ENCODE data around the gene TAS2R42.
A peak's percentile ranks its signal among the peaks of the same experiment; 100 is the strongest.

Gene TAS2R42, protein sequence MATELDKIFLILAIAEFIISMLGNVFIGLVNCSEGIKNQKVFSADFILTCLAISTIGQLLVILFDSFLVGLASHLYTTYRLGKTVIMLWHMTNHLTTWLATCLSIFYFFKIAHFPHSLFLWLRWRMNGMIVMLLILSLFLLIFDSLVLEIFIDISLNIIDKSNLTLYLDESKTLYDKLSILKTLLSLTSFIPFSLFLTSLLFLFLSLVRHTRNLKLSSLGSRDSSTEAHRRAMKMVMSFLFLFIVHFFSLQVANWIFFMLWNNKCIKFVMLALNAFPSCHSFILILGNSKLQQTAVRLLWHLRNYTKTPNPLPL

DNA sequence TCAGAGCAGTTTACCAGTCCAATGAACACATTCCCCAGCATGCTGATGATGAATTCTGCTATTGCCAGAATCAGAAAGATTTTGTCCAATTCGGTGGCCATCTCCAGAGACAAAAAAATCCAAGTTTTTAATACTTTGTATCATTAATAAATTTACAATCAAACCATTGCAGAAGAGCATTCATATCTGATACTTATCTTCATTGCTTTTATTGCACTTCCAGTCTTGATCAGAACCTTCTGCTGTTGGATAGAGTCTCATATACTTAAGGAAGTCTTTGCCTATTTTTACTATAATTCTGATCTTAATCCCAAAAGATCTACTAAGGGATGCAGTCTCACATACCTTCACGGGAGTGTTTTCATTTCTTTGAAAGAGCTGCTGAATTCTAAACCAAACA, at the start of gene TAS2R42:
TAS2R42 (minus strand) TSS at position 101 of the 400 bp plus-strand sequence; CDS start at position 101, 0 bp downstream.
- H3K36me3 ChIP-seq (ENCODE audit: control insufficient read depth, insufficient read depth, low read length): no peaks in the 10 kb centered on the region
- no peaks in the 10 kb centered on the region for H3K4me1 ChIP-seq (ENCODE audit: control insufficient read depth, insufficient read depth, low read length)
- no peaks in the 10 kb centered on the region for H3K27me3 ChIP-seq (ENCODE audit: control insufficient read depth, insufficient read depth, low read length)

DNA sequence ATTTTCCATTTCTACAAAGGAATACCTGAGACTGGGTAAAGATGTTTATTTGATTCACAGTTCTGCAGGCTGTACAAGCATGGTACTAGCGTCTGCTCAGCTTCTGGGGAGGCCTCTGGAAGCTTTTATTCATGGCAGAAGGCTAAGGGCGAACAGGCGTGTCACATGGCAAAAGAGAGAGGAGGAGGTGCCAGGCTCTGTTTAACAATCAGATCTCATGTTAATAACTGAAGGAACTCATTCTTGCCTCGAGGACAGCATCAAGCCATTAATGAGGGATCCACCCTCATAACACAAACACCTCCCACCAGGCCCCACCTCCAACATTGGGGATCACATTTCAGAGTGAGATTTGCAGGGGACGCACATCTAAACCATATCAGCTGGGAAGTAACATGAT, 46.8 kb upstream of the TAS2R42 start:
- H3K36me3 ChIP-seq (ENCODE audit: control insufficient read depth, insufficient read depth, low read length): no peaks in the 10 kb centered on the region
- H3K4me1 ChIP-seq (ENCODE audit: control insufficient read depth, insufficient read depth, low read length): no peaks in the 10 kb centered on the region
- H3K9me3 ChIP-seq (ENCODE audit: control insufficient read depth, insufficient read depth, low read length): no peaks in the 10 kb centered on the region
- no peaks in the 10 kb centered on the region for H3K27me3 ChIP-seq (ENCODE audit: control insufficient read depth, insufficient read depth, low read length)
- no peak overlapping the region for H3K9ac ChIP-seq (ENCODE audit: low read depth, low read length)
- no peak overlapping the region for H3K4me3 ChIP-seq (ENCODE audit: low read depth, low read length)

More for the DNA sequence above, at the start of gene TAS2R42:
- H3K9ac ChIP-seq (ENCODE audit: low read depth, low read length): no peak within 1 kb of the TSS
- no peak within 1 kb of the TSS for H3K4me3 ChIP-seq (ENCODE audit: low read depth, low read length)
- no peaks in the 10 kb centered on the region for H3K9me3 ChIP-seq (ENCODE audit: control insufficient read depth, insufficient read depth, low read length)

DNA sequence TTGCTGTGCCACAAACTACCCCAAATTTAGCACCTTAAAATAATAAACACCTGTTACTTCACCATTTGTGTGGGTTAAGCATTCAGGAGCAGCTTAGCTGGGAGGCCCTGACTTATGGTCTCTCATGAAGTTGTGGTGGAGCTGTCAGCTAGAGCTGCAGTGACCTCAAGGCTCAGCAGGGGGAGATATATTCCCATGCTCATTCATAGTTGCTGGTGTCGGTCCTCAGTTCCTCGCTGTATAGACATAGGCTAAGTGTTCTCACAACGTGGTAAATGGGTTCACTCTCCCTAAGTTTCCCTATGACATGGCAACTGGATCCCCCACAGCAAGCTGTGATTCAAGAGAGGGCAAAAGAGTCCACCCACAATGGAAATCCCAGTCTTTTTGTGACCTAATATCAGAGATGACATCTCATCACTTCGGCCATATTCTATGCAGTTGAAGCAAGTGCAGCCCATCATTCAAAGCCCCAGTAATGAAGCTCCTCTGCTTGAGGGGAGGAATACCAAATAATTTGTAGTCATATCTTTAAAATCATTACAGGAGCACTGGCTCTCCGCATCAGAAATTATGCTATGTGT, 41.7 kb upstream of the TAS2R42 start:
- Histone ChIP-seq H3K27me3 (ENCODE audit: control insufficient read depth, insufficient read depth, low read length) (no peaks in the 10 kb centered on the region), H3K36me3 (ENCODE audit: control insufficient read depth, insufficient read depth, low read length) (no peaks in the 10 kb centered on the region), H3K4me3 (ENCODE audit: low read depth, low read length) (no peak overlapping the region), H3K4me1 (ENCODE audit: control insufficient read depth, insufficient read depth, low read length) (no peaks in the 10 kb centered on the region), H3K9ac (ENCODE audit: low read depth, low read length) (no peak overlapping the region), H3K9me3 (ENCODE audit: control insufficient read depth, insufficient read depth, low read length) (no peaks in the 10 kb centered on the region)

DNA sequence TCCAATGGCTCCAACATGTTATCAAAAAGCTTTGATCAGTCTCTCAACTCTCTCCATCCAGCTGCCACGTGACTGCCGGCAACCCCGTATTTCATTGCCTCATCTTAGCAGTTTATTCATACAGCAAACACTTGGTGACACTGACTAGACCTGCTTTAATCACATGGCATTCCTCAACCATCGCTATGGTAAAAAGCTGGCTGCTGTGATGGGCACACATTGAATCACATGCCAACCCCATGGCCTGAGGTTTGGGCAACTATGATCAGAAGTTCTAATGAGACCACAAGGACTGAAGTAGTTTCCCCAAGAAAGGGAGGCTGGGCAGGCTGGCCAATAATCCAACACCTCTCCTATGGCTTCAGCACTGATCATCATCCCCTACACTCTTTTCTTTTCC, 40.6 kb upstream of the TAS2R42 start:
- no peaks in the 10 kb centered on the region for H3K4me1 ChIP-seq (ENCODE audit: control insufficient read depth, insufficient read depth, low read length)
- H3K9me3 ChIP-seq (ENCODE audit: control insufficient read depth, insufficient read depth, low read length): no peaks in the 10 kb centered on the region
- no peaks in the 10 kb centered on the region for H3K27me3 ChIP-seq (ENCODE audit: control insufficient read depth, insufficient read depth, low read length)
- H3K36me3 ChIP-seq (ENCODE audit: control insufficient read depth, insufficient read depth, low read length): no peaks in the 10 kb centered on the region
- no peak overlapping the region for H3K4me3 ChIP-seq (ENCODE audit: low read depth, low read length)
- no peak overlapping the region for H3K9ac ChIP-seq (ENCODE audit: low read depth, low read length)

DNA sequence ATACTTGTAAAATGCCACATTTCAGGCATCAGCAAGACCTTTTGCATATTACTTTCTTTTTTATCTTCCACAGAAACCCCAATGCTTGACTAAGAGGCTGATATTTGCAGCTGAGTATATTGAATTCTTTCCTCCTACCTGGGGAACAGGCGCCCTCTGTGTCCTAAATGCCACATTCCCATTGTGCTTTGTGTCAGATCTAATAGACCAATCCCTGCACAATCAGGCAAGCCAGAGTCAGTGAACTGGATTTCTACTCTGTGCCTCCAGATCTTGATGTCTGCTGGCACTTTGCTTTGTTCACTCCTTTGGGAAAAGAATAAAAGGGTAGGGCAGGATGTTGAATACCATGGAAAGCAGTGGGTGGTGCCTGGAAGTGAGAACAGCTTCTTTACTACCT, 22.4 kb upstream of the TAS2R42 start:
- Histone ChIP-seq H3K27me3 (ENCODE audit: control insufficient read depth, insufficient read depth, low read length) (no peaks in the 10 kb centered on the region), H3K4me3 (ENCODE audit: low read depth, low read length) (no peak overlapping the region), H3K36me3 (ENCODE audit: control insufficient read depth, insufficient read depth, low read length) (no peaks in the 10 kb centered on the region), H3K4me1 (ENCODE audit: control insufficient read depth, insufficient read depth, low read length) (no peaks in the 10 kb centered on the region), H3K9ac (ENCODE audit: low read depth, low read length) (no peak overlapping the region), H3K9me3 (ENCODE audit: control insufficient read depth, insufficient read depth, low read length) (no peaks in the 10 kb centered on the region)

DNA sequence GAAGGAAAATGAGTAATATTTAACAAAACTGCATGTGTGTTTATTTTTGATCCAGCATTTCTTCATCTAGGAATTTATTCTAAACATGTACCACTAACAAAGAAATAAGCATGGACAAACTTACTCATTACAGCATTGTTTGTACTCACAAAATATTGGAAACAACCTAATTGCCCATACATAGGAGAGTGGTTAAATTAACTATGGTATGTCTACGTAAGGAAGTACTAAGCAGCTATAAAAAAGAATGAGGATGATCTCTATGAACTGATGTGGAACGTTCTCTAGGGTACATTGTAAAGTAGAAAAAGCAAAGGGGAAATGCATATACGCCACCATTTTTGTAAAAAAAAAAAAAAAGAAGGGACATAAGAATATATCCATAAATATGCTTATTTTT, 17.4 kb upstream of the TAS2R42 start:
- Histone ChIP-seq H3K36me3 (ENCODE audit: control insufficient read depth, insufficient read depth, low read length) (no peaks in the 10 kb centered on the region), H3K9me3 (ENCODE audit: control insufficient read depth, insufficient read depth, low read length) (no peaks in the 10 kb centered on the region), H3K4me1 (ENCODE audit: control insufficient read depth, insufficient read depth, low read length) (peaks cover 3% of the 10 kb centered on the region), H3K27me3 (ENCODE audit: control insufficient read depth, insufficient read depth, low read length) (no peaks in the 10 kb centered on the region), H3K9ac (ENCODE audit: low read depth, low read length) (no peak overlapping the region), H3K4me3 (ENCODE audit: low read depth, low read length) (no peak overlapping the region)

DNA sequence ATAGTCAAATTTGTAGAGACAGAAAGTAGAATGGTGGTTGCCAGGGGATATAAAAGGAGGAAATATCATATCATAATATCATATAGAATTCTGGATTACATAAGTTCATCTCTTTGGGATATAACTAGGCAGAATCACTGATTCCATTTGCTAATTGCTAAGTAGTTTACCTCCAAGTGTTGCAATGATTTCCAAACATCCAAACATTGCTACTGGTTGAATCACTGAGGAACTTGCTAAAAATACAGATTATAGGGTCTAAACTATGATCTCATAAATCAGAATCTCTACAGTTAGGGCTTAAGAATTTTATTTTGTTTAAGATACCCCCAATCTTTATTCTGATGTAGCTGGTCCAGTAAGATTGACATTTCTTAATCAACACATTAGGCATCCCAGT, 16.1 kb upstream of the TAS2R42 start:
- no peak overlapping the region for H3K9ac ChIP-seq (ENCODE audit: low read depth, low read length)

DNA sequence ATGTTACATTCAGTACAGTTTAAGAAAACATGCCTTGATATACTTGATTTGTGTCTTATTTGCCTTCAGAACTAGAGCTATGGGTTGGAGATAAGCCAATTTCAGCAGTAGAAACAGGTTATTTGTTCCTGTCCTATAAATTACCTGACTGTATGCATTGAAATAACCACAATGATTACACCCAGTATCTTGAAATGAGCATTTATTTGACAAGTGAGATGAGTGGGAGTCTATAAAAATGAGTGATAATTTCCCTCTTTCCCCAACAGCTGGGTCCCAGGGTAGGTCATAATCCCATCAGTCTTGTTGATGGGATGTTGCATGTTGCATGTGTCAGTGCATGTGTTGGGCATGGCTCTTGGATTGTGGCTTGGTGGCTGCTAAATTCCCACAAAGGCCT, 3.7 kb downstream of the TAS2R42 start:
- Histone ChIP-seq H3K36me3 (ENCODE audit: control insufficient read depth, insufficient read depth, low read length) (no peaks in the 10 kb centered on the region), H3K9me3 (ENCODE audit: control insufficient read depth, insufficient read depth, low read length) (no peaks in the 10 kb centered on the region), H3K9ac (ENCODE audit: low read depth, low read length) (no peak overlapping the region)

More for the DNA sequence above, 16.1 kb upstream of the TAS2R42 start:
- Histone ChIP-seq H3K4me3 (ENCODE audit: low read depth, low read length) (no peak overlapping the region), H3K27me3 (ENCODE audit: control insufficient read depth, insufficient read depth, low read length) (no peaks in the 10 kb centered on the region), H3K9me3 (ENCODE audit: control insufficient read depth, insufficient read depth, low read length) (no peaks in the 10 kb centered on the region), H3K36me3 (ENCODE audit: control insufficient read depth, insufficient read depth, low read length) (no peaks in the 10 kb centered on the region), H3K4me1 (ENCODE audit: control insufficient read depth, insufficient read depth, low read length) (peaks cover 5% of the 10 kb centered on the region)

DNA sequence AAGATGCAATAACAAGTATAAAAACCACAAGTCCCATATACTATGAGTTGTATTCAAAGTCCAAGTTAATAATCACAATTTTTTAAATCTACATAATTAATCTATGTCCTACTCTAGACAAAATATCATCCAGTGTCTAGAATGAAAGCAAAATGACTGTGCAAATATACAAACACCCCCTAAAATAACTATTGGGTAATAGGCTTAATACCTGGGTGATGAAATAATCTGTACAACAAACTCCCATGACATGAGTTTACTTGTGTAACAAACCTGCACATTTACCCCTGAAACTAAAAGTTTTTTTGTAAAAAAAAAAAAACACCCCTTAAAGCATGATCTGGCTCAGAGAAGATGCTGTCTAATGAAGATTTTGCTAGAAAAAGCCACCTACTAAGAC, 4.2 kb downstream of the TAS2R42 start:
- Histone ChIP-seq H3K9me3 (ENCODE audit: control insufficient read depth, insufficient read depth, low read length) (no peaks in the 10 kb centered on the region), H3K27me3 (ENCODE audit: control insufficient read depth, insufficient read depth, low read length) (no peaks in the 10 kb centered on the region), H3K36me3 (ENCODE audit: control insufficient read depth, insufficient read depth, low read length) (no peaks in the 10 kb centered on the region), H3K4me1 (ENCODE audit: control insufficient read depth, insufficient read depth, low read length) (no peaks in the 10 kb centered on the region), H3K4me3 (ENCODE audit: low read depth, low read length) (no peak overlapping the region), H3K9ac (ENCODE audit: low read depth, low read length) (no peak overlapping the region)

More for the DNA sequence above, 3.7 kb downstream of the TAS2R42 start:
- Histone ChIP-seq H3K27me3 (ENCODE audit: control insufficient read depth, insufficient read depth, low read length) (no peaks in the 10 kb centered on the region), H3K4me1 (ENCODE audit: control insufficient read depth, insufficient read depth, low read length) (no peaks in the 10 kb centered on the region), H3K4me3 (ENCODE audit: low read depth, low read length) (no peak overlapping the region)

DNA sequence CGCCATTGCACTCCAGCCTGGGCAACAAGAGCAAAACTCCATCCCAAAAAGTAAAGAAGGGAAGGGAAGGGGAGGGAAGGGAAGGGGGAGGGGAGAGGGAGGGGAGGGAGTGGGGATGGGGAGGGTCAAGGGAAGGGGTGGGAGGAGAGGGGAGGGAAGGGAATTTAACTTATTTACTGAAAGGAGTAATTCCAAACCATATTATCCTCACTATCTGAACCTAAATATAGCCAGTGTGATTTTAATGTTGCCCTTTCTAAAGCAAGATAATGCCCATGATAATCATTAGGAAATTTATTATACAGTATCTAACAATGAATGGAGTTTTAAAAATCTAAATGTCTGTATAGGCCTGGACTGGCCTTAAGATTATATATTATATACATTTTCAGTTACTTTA, 8.5 kb downstream of the TAS2R42 start:
- H3K9me3 ChIP-seq (ENCODE audit: control insufficient read depth, insufficient read depth, low read length): no peaks in the 10 kb centered on the region
- no peak overlapping the region for H3K4me3 ChIP-seq (ENCODE audit: low read depth, low read length)
- H3K36me3 ChIP-seq (ENCODE audit: control insufficient read depth, insufficient read depth, low read length): no peaks in the 10 kb centered on the region
- H3K4me1 ChIP-seq (ENCODE audit: control insufficient read depth, insufficient read depth, low read length): no peaks in the 10 kb centered on the region
- no peaks in the 10 kb centered on the region for H3K27me3 ChIP-seq (ENCODE audit: control insufficient read depth, insufficient read depth, low read length)
- no peak overlapping the region for H3K9ac ChIP-seq (ENCODE audit: low read depth, low read length)

DNA sequence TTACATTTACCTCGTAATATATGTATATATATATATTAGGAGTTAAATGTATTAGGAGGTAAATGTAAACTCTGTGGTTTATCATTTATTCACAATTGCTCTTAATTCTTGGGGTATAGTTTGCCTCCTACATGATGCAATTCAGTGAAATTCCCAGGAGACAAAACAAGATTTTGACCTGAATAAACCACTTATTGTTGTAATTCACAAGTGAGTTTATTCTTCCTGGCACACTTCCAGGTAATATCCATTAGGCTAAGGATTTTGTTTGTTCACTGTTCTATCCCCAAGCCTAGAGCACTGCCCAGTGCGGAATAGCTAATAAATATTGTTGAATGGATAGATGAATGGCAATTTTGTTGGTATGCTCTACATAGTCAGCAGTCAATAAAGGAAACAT, 12.7 kb downstream of the TAS2R42 start:
- no peak overlapping the region for H3K4me3 ChIP-seq (ENCODE audit: low read depth, low read length)
- no peak overlapping the region for H3K9ac ChIP-seq (ENCODE audit: low read depth, low read length)
- H3K9me3 ChIP-seq (ENCODE audit: control insufficient read depth, insufficient read depth, low read length): no peaks in the 10 kb centered on the region
- no peaks in the 10 kb centered on the region for H3K36me3 ChIP-seq (ENCODE audit: control insufficient read depth, insufficient read depth, low read length)
- no peaks in the 10 kb centered on the region for H3K4me1 ChIP-seq (ENCODE audit: control insufficient read depth, insufficient read depth, low read length)
- no peaks in the 10 kb centered on the region for H3K27me3 ChIP-seq (ENCODE audit: control insufficient read depth, insufficient read depth, low read length)

DNA sequence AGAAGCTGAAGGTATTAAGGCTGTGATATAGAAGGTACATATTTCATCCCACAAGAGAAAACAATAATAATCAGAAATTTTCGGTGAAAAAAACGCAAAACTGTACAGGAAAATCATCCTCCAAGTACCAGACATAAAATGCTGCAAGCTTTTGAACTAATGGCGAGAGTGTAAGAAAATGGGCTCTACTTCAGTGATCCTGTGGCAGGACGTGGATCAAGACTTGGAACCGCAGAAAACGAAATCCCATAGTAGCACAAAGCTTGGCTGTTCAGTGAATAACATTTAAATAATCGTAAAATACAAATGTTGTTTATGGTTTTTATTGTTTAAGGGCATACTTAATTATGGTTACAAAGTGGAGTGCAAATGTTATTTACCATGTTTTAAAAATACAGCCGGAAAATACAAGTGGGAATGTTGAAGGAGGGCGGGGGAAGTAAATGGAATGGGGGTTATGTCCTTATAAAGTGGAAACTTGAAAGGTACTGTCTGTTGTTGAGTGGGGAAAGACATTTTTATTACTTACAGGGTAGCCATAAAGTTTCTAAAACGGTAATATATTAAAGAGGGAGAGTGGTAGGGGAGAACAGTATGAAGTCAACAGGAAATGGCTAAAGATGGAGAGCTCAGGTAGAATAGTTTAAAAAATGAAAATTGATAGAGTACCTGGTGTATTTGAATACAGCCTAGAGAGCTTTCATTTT, 14.6 kb downstream of the TAS2R42 start:
- no peaks in the 10 kb centered on the region for H3K27me3 ChIP-seq (ENCODE audit: control insufficient read depth, insufficient read depth, low read length)
- no peaks in the 10 kb centered on the region for H3K36me3 ChIP-seq (ENCODE audit: control insufficient read depth, insufficient read depth, low read length)
- H3K9me3 ChIP-seq (ENCODE audit: control insufficient read depth, insufficient read depth, low read length): no peaks in the 10 kb centered on the region
- peak overlapping the region; percentile 97 for H3K4me3 ChIP-seq (ENCODE audit: low read depth, low read length)
- H3K9ac ChIP-seq (ENCODE audit: low read depth, low read length): peak overlapping the region; percentile 93
- H3K4me1 ChIP-seq (ENCODE audit: control insufficient read depth, insufficient read depth, low read length): no peaks in the 10 kb centered on the region
